ENCODE results near the gene KANSL1.

The KANSL1 gene

DNA sequence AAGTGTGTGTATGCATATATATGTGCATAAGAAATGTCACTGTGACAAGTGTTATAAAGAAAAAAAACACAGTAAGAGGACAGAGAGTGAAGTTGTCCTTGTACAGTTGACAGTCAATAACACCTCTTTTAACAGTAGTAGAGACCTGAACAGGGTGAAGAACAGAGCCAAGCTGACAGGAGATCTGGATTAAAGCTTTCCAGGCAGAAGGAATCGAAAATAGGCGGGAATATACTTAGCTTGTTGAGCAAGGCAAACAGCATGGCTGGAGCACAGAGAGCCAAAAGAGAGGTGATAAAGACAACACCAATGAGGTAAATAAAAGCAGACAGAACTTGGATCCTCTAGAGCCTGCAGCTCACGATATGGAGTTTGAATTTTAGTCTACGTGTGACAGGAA lies 64.8 kb downstream of the KANSL1 start:
- Histone ChIP-seq H3K4me1 (ENCODE audit: control insufficient read depth in 1 of 2, insufficient read depth in 2 of 2, low read length in 2 of 2) (peaks cover 16 to 22% of the 10 kb centered on the region in 2 donors), H3K4me3 (ENCODE audit: low read depth in 1 of 2, low read length in 2 of 2) (no peak overlapping the region), H3K27me3 (ENCODE audit: control insufficient read depth in 1 of 2, insufficient read depth in 2 of 2, low read length in 2 of 2) (no peaks in the 10 kb centered on the region), H3K27ac (ENCODE audit: low read depth, low read length) (no peak overlapping the region), H3K36me3 (ENCODE audit: control insufficient read depth in 1 of 2, insufficient read depth in 2 of 2, low read length in 2 of 2) (peaks cover 0 to 6% of the 10 kb centered on the region in 2 donors), H3K9me3 (ENCODE audit: control insufficient read depth in 1 of 2, low read length in 2 of 2) (no peaks in the 10 kb centered on the region), H3K9ac (ENCODE audit: low read depth in 1 of 2, low read length in 2 of 2) (no peak overlapping the region)

DNA sequence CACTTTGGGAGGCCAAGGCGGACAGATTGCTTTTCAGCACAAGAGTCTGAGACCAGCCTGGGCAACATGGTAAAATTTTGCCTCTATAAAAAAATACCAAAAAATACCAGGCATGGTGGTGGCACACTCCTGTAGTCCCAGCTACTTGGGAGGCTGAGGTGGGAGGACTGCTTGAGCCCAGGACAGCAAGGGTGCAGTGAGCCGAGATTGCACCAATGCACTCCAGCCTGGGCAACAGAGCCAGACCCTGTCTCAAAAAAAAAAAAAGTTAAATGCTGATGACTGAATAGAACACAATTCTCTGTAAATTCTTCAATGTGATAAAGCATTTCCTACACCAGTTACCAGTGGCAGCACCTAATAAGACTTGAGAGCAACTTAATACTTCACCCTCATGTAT lies 65.7 kb downstream of the KANSL1 start:
- Histone ChIP-seq H3K4me3 (ENCODE audit: low read depth in 1 of 2, low read length in 2 of 2) (no peak overlapping the region), H3K36me3 (ENCODE audit: control insufficient read depth in 1 of 2, insufficient read depth in 2 of 2, low read length in 2 of 2) (peaks cover 0 to 5% of the 10 kb centered on the region in 2 donors), H3K27me3 (ENCODE audit: control insufficient read depth in 1 of 2, insufficient read depth in 2 of 2, low read length in 2 of 2) (no peaks in the 10 kb centered on the region), H3K4me1 (ENCODE audit: control insufficient read depth in 1 of 2, insufficient read depth in 2 of 2, low read length in 2 of 2) (peaks cover 20 to 25% of the 10 kb centered on the region in 2 donors), H3K9me3 (ENCODE audit: control insufficient read depth in 1 of 2, low read length in 2 of 2) (no peaks in the 10 kb centered on the region), H3K9ac (ENCODE audit: low read depth in 1 of 2, low read length in 2 of 2) (no peak overlapping the region), H3K27ac (ENCODE audit: low read depth, low read length) (no peak overlapping the region)

DNA sequence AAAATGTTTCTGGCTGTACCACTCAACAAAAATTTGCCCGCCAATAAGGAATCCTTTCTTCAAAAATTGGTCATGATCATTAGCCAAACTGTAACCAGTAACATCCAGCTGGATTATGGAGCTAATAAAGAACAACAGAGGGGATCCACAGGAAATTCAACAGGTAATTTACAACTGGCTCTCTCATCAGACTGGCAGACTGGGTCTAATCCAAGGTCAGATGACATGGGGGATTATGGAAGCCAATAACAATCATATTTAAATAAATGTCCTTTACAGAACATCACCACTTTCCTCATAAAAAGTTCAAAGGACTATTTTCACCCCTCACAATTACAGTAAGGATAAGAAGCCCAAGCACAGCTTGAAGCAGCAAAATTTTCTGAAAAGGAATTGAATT lies 66.4 kb downstream of the KANSL1 start:
- Histone ChIP-seq H3K36me3 (ENCODE audit: control insufficient read depth in 1 of 2, insufficient read depth in 2 of 2, low read length in 2 of 2) (no peaks in the 10 kb centered on the region), H3K4me3 (ENCODE audit: low read depth in 1 of 2, low read length in 2 of 2) (no peak overlapping the region), H3K27ac (ENCODE audit: low read depth, low read length) (no peak overlapping the region), H3K27me3 (ENCODE audit: control insufficient read depth in 1 of 2, insufficient read depth in 2 of 2, low read length in 2 of 2) (no peaks in the 10 kb centered on the region), H3K9ac (ENCODE audit: low read depth in 1 of 2, low read length in 2 of 2) (no peak overlapping the region), H3K9me3 (ENCODE audit: control insufficient read depth in 1 of 2, low read length in 2 of 2) (no peaks in the 10 kb centered on the region), H3K4me1 (ENCODE audit: control insufficient read depth in 1 of 2, insufficient read depth in 2 of 2, low read length in 2 of 2) (peaks cover 26 to 31% of the 10 kb centered on the region in 2 donors)

DNA sequence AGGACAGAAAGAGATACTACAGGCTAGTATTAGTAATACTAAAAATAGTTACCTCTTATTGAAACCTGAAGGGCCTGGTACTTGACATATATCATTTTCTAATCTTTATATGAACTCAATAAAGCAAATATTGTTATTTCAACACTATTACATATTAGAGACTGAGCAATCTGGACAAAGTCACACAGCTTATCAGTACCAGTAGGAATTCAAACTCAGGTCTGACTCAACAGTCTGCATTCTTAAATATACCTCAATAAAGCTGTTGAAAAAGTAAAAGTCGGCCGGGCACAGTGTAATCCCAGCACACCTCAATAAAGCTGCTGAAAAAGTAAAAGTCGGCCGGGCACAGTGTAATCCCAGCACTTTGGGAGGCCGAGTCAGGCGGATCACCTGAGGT lies 67.4 kb downstream of the KANSL1 start:
- Histone ChIP-seq H3K4me3 (ENCODE audit: low read depth in 1 of 2, low read length in 2 of 2) (no peak overlapping the region), H3K4me1 (ENCODE audit: control insufficient read depth in 1 of 2, insufficient read depth in 2 of 2, low read length in 2 of 2) (peaks cover 30 to 32% of the 10 kb centered on the region in 2 donors), H3K9me3 (ENCODE audit: control insufficient read depth in 1 of 2, low read length in 2 of 2) (no peaks in the 10 kb centered on the region), H3K9ac (ENCODE audit: low read depth in 1 of 2, low read length in 2 of 2) (no peak overlapping the region), H3K27ac (ENCODE audit: low read depth, low read length) (no peak overlapping the region), H3K36me3 (ENCODE audit: control insufficient read depth in 1 of 2, insufficient read depth in 2 of 2, low read length in 2 of 2) (no peaks in the 10 kb centered on the region), H3K27me3 (ENCODE audit: control insufficient read depth in 1 of 2, insufficient read depth in 2 of 2, low read length in 2 of 2) (no peaks in the 10 kb centered on the region)

DNA sequence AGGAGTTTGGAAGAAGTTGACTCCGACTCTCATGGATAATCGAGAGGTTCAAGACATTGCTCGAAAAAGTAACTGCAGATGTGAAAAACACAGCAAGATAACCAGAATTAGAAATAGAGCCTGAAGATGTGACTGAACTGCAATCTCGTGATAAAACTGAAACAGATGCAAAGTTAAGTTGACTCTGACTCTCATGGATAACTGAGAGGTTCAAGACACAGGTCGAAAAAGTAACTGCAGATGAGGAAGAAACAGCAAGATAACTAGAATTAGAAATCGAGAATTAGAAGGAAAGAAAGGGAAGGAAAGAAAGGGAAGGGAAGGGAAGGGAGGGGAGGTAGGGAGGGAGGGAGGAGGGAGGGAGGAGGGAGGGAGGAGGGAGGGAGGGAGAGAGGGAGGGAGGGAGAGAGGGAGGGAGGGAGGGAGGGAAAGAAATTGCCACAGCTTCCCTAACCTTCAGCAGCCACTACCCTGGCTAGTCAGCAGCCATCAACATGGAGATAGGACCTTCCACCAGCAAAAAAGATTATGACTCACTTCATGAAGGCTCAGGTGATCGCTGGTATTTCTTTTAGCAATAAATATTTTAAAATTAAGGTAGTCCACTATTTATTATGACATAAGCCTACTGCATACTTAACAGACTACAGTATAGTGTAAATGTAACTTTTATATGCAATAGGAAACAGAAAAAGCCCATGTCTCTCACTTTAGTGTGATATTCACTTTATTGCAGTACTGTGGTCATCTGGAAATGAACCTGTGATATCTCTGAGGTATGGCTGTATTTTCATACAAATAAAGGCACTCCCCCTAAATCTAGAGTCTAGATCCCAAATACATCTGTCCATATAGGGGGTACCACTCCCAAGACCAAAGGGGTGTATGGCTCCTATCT lies 68.3 kb downstream of the KANSL1 start:
- no peak overlapping the region for H3K9ac ChIP-seq (ENCODE audit: low read depth in 1 of 2, low read length in 2 of 2)
- no peaks in the 10 kb centered on the region for H3K9me3 ChIP-seq (ENCODE audit: control insufficient read depth in 1 of 2, low read length in 2 of 2)
- no peak overlapping the region for H3K27ac ChIP-seq (ENCODE audit: low read depth, low read length)
- no peaks in the 10 kb centered on the region for H3K27me3 ChIP-seq (ENCODE audit: control insufficient read depth in 1 of 2, insufficient read depth in 2 of 2, low read length in 2 of 2)
- peaks cover 32 to 34% of the 10 kb centered on the region in 2 donors for H3K4me1 ChIP-seq (ENCODE audit: control insufficient read depth in 1 of 2, insufficient read depth in 2 of 2, low read length in 2 of 2)
- H3K4me3 ChIP-seq (ENCODE audit: low read depth in 1 of 2, low read length in 2 of 2), result no peak overlapping the region
- H3K36me3 ChIP-seq (ENCODE audit: control insufficient read depth in 1 of 2, insufficient read depth in 2 of 2, low read length in 2 of 2), result no peaks in the 10 kb centered on the region

DNA sequence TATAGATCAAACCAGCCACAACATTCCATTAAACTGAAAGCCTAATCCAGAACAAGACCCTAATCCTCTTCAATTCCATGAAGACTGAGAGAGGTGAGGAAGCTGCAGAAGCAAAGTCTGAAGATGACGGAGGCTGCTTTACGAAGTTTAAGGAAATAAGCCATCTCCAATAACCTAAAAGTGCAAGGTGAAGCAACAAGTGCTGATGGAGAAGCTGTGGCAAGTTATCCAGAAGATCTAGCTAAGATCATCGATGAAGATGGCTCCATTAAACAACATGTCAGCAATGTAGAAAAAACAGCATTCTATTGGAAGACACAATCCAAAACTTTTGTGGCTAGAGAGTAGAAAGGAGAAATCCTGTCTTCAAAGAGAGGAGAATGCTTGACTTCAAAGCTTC lies 69.6 kb downstream of the KANSL1 start:
- H3K4me3 ChIP-seq (ENCODE audit: low read depth in 1 of 2, low read length in 2 of 2), result no peak overlapping the region
- no peaks in the 10 kb centered on the region for H3K36me3 ChIP-seq (ENCODE audit: control insufficient read depth in 1 of 2, insufficient read depth in 2 of 2, low read length in 2 of 2)
- H3K9me3 ChIP-seq (ENCODE audit: control insufficient read depth in 1 of 2, low read length in 2 of 2), result no peaks in the 10 kb centered on the region
- peaks cover 33 to 36% of the 10 kb centered on the region in 2 donors for H3K4me1 ChIP-seq (ENCODE audit: control insufficient read depth in 1 of 2, insufficient read depth in 2 of 2, low read length in 2 of 2)
- H3K27me3 ChIP-seq (ENCODE audit: control insufficient read depth in 1 of 2, insufficient read depth in 2 of 2, low read length in 2 of 2), result no peaks in the 10 kb centered on the region
- no peak overlapping the region for H3K27ac ChIP-seq (ENCODE audit: low read depth, low read length)
- no peak overlapping the region for H3K9ac ChIP-seq (ENCODE audit: low read depth in 1 of 2, low read length in 2 of 2)

DNA sequence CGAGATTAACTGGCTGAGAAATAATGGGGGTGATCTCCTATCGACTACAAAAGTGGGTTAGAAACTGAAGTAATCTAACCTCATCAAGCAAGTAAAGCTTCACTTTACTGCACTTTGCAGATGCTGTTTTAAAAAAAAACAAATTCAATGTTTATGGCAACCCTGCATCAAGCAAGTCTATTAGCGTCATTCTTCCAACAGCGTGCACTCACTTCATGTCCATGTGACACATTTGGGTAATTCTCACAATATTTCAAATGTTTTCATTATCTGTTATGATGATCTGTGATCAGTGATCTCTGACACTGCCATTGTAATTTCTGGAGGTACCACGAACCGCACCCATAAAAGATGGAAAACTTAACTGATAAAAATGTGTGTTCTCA lies 70.8 kb downstream of the KANSL1 start:
- Histone ChIP-seq H3K9me3 (ENCODE audit: control insufficient read depth in 1 of 2, low read length in 2 of 2) (no peaks in the 10 kb centered on the region), H3K27ac (ENCODE audit: low read depth, low read length) (no peak overlapping the region), H3K4me3 (ENCODE audit: low read depth in 1 of 2, low read length in 2 of 2) (no peak overlapping the region), H3K9ac (ENCODE audit: low read depth in 1 of 2, low read length in 2 of 2) (no peak overlapping the region), H3K4me1 (ENCODE audit: control insufficient read depth in 1 of 2, insufficient read depth in 2 of 2, low read length in 2 of 2) (peaks cover 32 to 39% of the 10 kb centered on the region in 2 donors), H3K27me3 (ENCODE audit: control insufficient read depth in 1 of 2, insufficient read depth in 2 of 2, low read length in 2 of 2) (no peaks in the 10 kb centered on the region), H3K36me3 (ENCODE audit: control insufficient read depth in 1 of 2, insufficient read depth in 2 of 2, low read length in 2 of 2) (no peaks in the 10 kb centered on the region)

DNA sequence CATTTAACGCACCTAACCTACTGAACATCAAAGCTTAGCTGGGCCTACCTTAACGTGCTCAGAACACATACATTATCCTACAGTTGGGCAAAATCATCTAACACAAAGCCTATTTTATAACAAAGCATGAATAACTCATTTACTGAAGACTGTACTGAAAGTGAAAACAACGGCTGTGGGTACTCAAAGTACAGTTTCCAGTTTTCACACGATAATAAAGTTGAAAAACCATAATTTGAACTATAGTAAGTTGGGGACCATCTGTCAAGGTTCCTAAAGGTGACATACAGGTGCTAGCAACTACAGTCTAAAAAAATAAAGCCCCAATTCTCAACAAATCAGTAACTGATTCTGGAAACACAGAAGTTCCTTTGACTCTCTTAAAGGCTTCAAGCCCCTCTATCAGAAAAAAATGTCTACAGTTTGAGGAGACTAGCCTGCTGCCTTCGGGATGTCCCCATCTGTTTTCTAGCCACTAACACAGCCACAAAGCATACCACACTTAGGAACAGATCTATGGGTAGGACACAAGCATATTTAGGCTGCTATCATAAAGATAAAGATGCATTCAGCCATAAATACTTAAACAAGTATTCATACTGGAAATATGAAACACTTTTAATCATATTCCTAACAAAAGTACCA lies 71.3 kb downstream of the KANSL1 start:
- Histone ChIP-seq H3K4me1 (ENCODE audit: control insufficient read depth in 1 of 2, insufficient read depth in 2 of 2, low read length in 2 of 2) (peaks cover 32 to 39% of the 10 kb centered on the region in 2 donors), H3K9ac (ENCODE audit: low read depth in 1 of 2, low read length in 2 of 2) (no peak overlapping the region), H3K9me3 (ENCODE audit: control insufficient read depth in 1 of 2, low read length in 2 of 2) (no peaks in the 10 kb centered on the region), H3K36me3 (ENCODE audit: control insufficient read depth in 1 of 2, insufficient read depth in 2 of 2, low read length in 2 of 2) (no peaks in the 10 kb centered on the region), H3K4me3 (ENCODE audit: low read depth in 1 of 2, low read length in 2 of 2) (no peak overlapping the region), H3K27ac (ENCODE audit: low read depth, low read length) (no peak overlapping the region), H3K27me3 (ENCODE audit: control insufficient read depth in 1 of 2, insufficient read depth in 2 of 2, low read length in 2 of 2) (no peaks in the 10 kb centered on the region)

DNA sequence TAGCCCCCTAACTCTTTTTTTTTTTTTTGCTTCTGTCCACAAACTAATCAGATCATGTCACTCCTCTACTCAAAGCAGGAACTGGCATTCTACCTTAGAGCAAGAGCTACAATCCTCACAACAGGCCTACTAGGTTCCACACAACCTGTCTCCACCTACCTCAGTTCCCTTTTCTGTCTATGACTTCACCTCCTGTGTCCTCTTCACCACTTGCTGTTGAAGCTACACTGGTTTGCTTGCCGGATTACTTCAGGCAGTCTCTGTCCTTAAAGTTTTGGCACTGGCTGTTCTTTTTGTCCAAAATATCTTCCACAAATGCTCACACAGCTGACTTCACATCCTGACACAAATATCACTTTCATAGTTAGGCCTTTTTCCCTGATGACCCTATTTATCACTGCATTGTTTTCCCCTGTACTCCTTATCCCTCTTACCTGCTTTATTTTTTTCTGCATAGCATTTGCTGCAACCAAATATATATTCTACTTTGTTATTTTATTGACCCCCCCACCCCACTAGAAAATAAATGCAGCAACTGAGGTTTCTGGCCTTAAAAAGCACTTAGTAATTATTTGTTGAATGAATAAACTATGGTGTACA lies 72.0 kb downstream of the KANSL1 start:
- no peak overlapping the region for H3K27ac ChIP-seq (ENCODE audit: low read depth, low read length)
- H3K9ac ChIP-seq (ENCODE audit: low read depth in 1 of 2, low read length in 2 of 2), result no peak overlapping the region
- H3K27me3 ChIP-seq (ENCODE audit: control insufficient read depth in 1 of 2, insufficient read depth in 2 of 2, low read length in 2 of 2), result no peaks in the 10 kb centered on the region
- H3K4me1 ChIP-seq (ENCODE audit: control insufficient read depth in 1 of 2, insufficient read depth in 2 of 2, low read length in 2 of 2), result peaks cover 32 to 39% of the 10 kb centered on the region in 2 donors
- no peaks in the 10 kb centered on the region for H3K36me3 ChIP-seq (ENCODE audit: control insufficient read depth in 1 of 2, insufficient read depth in 2 of 2, low read length in 2 of 2)
- H3K4me3 ChIP-seq (ENCODE audit: low read depth in 1 of 2, low read length in 2 of 2), result no peak overlapping the region
- H3K9me3 ChIP-seq (ENCODE audit: control insufficient read depth in 1 of 2, low read length in 2 of 2), result no peaks in the 10 kb centered on the region

DNA sequence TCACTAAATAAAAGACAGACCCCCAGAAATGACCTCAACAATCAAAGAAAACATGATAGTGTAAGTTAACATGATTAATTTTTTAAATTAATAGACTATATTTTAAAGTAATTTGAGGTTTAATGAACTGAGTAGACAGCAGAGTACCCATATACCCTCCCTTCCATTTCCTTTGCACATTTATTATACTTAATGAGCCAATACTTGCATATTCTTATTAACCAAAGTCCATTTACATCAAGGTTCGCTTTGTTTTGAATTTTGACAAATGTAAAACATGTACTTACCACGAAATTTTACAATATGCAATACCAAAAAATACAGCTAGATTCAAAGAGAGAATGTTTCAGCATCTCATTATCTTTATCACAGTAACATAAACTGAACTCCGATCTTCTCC lies 72.7 kb downstream of the KANSL1 start:
- Histone ChIP-seq H3K9ac (ENCODE audit: low read depth in 1 of 2, low read length in 2 of 2) (no peak overlapping the region), H3K9me3 (ENCODE audit: control insufficient read depth in 1 of 2, low read length in 2 of 2) (no peaks in the 10 kb centered on the region), H3K4me1 (ENCODE audit: control insufficient read depth in 1 of 2, insufficient read depth in 2 of 2, low read length in 2 of 2) (peaks cover 30 to 33% of the 10 kb centered on the region in 2 donors), H3K27me3 (ENCODE audit: control insufficient read depth in 1 of 2, insufficient read depth in 2 of 2, low read length in 2 of 2) (no peaks in the 10 kb centered on the region), H3K27ac (ENCODE audit: low read depth, low read length) (no peak overlapping the region), H3K4me3 (ENCODE audit: low read depth in 1 of 2, low read length in 2 of 2) (no peak overlapping the region), H3K36me3 (ENCODE audit: control insufficient read depth in 1 of 2, insufficient read depth in 2 of 2, low read length in 2 of 2) (no peaks in the 10 kb centered on the region)

All from duodenal mucosa (tissue), 2 donors.